ENCODE measurements around the gene MAPKAP1.

MAPKAP1 gene

DNA sequence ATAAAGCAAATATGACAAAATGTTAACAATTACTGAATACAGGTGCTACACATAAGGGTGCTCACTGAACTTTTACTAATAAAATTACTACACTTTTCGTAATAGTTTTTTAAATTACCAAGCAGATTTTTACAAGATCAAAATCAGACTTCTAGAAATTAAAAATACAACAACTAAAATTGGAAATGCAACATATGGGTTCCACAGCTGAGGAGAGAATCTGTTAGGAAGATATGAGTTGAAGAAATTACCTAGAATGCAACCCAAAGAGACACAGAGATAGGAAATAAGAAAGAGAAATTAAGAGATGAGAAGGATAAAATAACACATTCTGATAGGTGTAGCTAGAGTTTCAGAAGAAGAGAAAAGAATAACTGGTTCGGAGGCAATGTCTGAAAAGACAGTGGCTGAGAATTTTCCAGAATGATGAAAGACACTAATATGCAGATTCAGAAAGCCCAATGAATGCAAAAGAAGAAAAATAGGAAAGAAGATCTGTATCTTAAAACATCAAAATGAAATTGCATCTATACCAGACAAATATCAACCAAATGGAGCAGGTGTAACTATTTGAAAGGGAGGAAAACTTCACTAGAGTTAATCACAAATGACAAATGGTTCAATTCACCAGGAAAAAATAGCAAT is 95.8 kb downstream of the MAPKAP1 start:
- Histone ChIP-seq H3K9ac (no peak overlapping the region), H3K36me3 (peaks cover 0 to 8% (median 0%) of the 10 kb centered on the region in 11 experiments; a peak in 3 of 22 replicates), H3K4me2 (peak overlapping the region in 1 of 11 experiments; percentile 37; a peak in 1 of 22 replicates), H4K20me1 (peaks cover 3 to 77% (median 36%) of the 10 kb centered on the region in 11 experiments; a peak in 16 of 22 replicates), H3K4me3 (no peak overlapping the region), H3K27me3 (no peaks in the 10 kb centered on the region), H3K27ac (no peak overlapping the region), H3K4me1 (peaks cover 3 to 39% (median 22%) of the 10 kb centered on the region in 10 experiments; a peak in 16 of 20 replicates), H3K9me3 (replicated peaks in 1 of 11) (peaks cover 0 to 16% (median 4%) of the 10 kb centered on the region in 11 experiments; a peak in 5 of 22 replicates)
- TF ChIP-seq Cebpa-rat (IDR thresholded peaks at IDR 0.05): no peak

DNA sequence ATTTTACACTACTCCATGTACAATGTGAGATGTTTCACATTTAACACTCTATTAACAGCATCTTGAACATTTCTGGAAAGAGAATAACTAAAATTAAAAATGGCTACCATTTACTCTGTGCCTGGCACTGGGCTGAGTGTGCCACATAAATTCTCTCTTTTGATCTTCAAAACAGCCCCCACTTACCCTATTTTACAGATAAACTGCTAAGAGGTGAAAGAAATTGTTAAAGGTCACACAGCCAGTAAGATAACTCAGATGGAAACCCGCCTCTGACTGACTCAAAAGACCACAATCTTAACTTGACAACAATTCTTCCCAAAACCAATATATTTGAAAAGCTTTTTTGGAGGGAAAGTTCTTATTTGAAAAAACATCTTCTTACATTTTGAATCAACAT is 97.3 kb downstream of the MAPKAP1 start:
- H3K4me1 ChIP-seq: peaks cover 3 to 39% (median 22%) of the 10 kb centered on the region in 10 experiments; a peak in 16 of 20 replicates
- H3K27ac ChIP-seq: no peak overlapping the region
- peaks cover 0 to 8% (median 0%) of the 10 kb centered on the region in 11 experiments; a peak in 3 of 22 replicates for H3K36me3 ChIP-seq
- TF ChIP-seq Cebpa-rat (IDR thresholded peaks at IDR 0.05): no peak
- H3K4me3 ChIP-seq: no peak overlapping the region
- H4K20me1 ChIP-seq: peaks cover 3 to 85% (median 48%) of the 10 kb centered on the region in 11 experiments; a peak in 17 of 22 replicates
- H3K4me2 ChIP-seq: peak overlapping the region in 5 of 11 experiments; percentile 50 to 60 (median 57); a peak in 4 of 22 replicates
- no peak overlapping the region for H3K9ac ChIP-seq
- H3K27me3 ChIP-seq: no peaks in the 10 kb centered on the region
- H3K9me3 ChIP-seq (replicated peaks in 1 of 11): peaks cover 0 to 16% (median 0%) of the 10 kb centered on the region in 11 experiments; a peak in 4 of 22 replicates

GRCh38 chr9:125608489-125609224 is 98.4 kb downstream of the MAPKAP1 start:
- Histone ChIP-seq H4K20me1 (peaks cover 5 to 95% (median 55%) of the 10 kb centered on the region in 11 experiments; a peak in 17 of 22 replicates), H3K27me3 (no peaks in the 10 kb centered on the region), H3K9me3 (replicated peaks in 1 of 11) (peaks cover 0 to 8% (median 0%) of the 10 kb centered on the region in 11 experiments; a peak in 4 of 22 replicates), H3K9ac (peak overlapping the region in 2 of 11 experiments; percentile 6 to 15; a peak in 1 of 22 replicates), H3K4me3 (no peak overlapping the region; a peak in 1 of 20 replicates), H3K27ac (no peak overlapping the region), H3K36me3 (peaks cover 0 to 8% (median 0%) of the 10 kb centered on the region in 11 experiments; a peak in 2 of 22 replicates), H3K4me1 (peaks cover 3 to 39% (median 22%) of the 10 kb centered on the region in 10 experiments; a peak in 16 of 20 replicates), H3K4me2 (peak overlapping the region in 10 of 11 experiments; percentile 20 to 60 (median 52); a peak in 16 of 22 replicates)
- TF ChIP-seq Cebpa-rat (IDR thresholded peaks at IDR 0.05): no peak

- TF ChIP-seq Cebpa-rat (IDR thresholded peaks at IDR 0.05): no peak
- peaks cover 0 to 8% (median 0%) of the 10 kb centered on the region in 11 experiments; a peak in 3 of 22 replicates for H3K9me3 ChIP-seq (replicated peaks in 1 of 11)
- H3K4me2 ChIP-seq: no peak overlapping the region
- no peaks in the 10 kb centered on the region for H3K27me3 ChIP-seq
- H3K27ac ChIP-seq: no peak overlapping the region
- no peak overlapping the region for H3K4me3 ChIP-seq
- peaks cover 20 to 97% (median 64%) of the 10 kb centered on the region in 11 experiments; a peak in 20 of 22 replicates for H4K20me1 ChIP-seq
- peaks cover 3 to 17% (median 13%) of the 10 kb centered on the region in 10 experiments; a peak in 14 of 20 replicates for H3K4me1 ChIP-seq
- peaks cover 0 to 21% (median 6%) of the 10 kb centered on the region in 11 experiments; a peak in 8 of 22 replicates for H3K36me3 ChIP-seq
- H3K9ac ChIP-seq: no peak overlapping the region
These were observed 102.8 kb downstream of the MAPKAP1 start for GRCh38 chr9:125604196-125604595.

GRCh38 chr9:125603478-125604021 is 103.5 kb downstream of the MAPKAP1 start:
- peaks cover 0 to 21% (median 6%) of the 10 kb centered on the region in 11 experiments; a peak in 8 of 22 replicates for H3K36me3 ChIP-seq
- H3K4me3 ChIP-seq: no peak overlapping the region
- no peak overlapping the region for H3K4me2 ChIP-seq
- peaks cover 0 to 8% (median 0%) of the 10 kb centered on the region in 11 experiments; a peak in 3 of 22 replicates for H3K9me3 ChIP-seq (replicated peaks in 1 of 11)
- H3K27ac ChIP-seq: no peak overlapping the region
- peaks cover 3 to 10% (median 6%) of the 10 kb centered on the region in 10 experiments; a peak in 13 of 20 replicates for H3K4me1 ChIP-seq
- no peak overlapping the region for H3K9ac ChIP-seq
- H4K20me1 ChIP-seq: peaks cover 20 to 90% (median 57%) of the 10 kb centered on the region in 11 experiments; a peak in 20 of 22 replicates
- TF ChIP-seq Cebpa-rat (IDR thresholded peaks at IDR 0.05): no peak
- no peaks in the 10 kb centered on the region for H3K27me3 ChIP-seq

GRCh38 chr9:125601961-125602360 is 105.0 kb downstream of the MAPKAP1 start:
- H3K4me2 ChIP-seq: no peak overlapping the region
- no peak overlapping the region for H3K4me3 ChIP-seq
- no peaks in the 10 kb centered on the region for H3K27me3 ChIP-seq
- TF ChIP-seq Cebpa-rat (IDR thresholded peaks at IDR 0.05): no peak
- H3K9me3 ChIP-seq (replicated peaks in 1 of 11): peaks cover 0 to 8% (median 0%) of the 10 kb centered on the region in 11 experiments; a peak in 3 of 22 replicates
- no peak overlapping the region for H3K27ac ChIP-seq
- H3K4me1 ChIP-seq: no peaks in the 10 kb centered on the region; a peak in 1 of 20 replicates
- H3K36me3 ChIP-seq: peaks cover 0 to 21% (median 6%) of the 10 kb centered on the region in 11 experiments; a peak in 8 of 22 replicates
- no peak overlapping the region for H3K9ac ChIP-seq
- H4K20me1 ChIP-seq: peaks cover 20 to 80% (median 48%) of the 10 kb centered on the region in 11 experiments; a peak in 19 of 22 replicates

- H3K4me3 ChIP-seq: no peak overlapping the region
- no peaks in the 10 kb centered on the region; a peak in 1 of 20 replicates for H3K4me1 ChIP-seq
- H4K20me1 ChIP-seq: peaks cover 19 to 72% (median 31%) of the 10 kb centered on the region in 11 experiments; a peak in 17 of 22 replicates
These were observed 106.8 kb downstream of the MAPKAP1 start for GRCh38 chr9:125600194-125600593.

GRCh38 chr9:125594223-125594610 is 112.8 kb downstream of the MAPKAP1 start:
- Histone ChIP-seq H3K36me3 (peaks cover 0 to 14% (median 9%) of the 10 kb centered on the region in 11 experiments; a peak in 9 of 22 replicates), H3K4me1 (peaks cover 0 to 14% (median 0%) of the 10 kb centered on the region in 10 experiments; a peak in 3 of 20 replicates), H3K27ac (no peak overlapping the region), H3K4me3 (no peak overlapping the region), H3K9ac (no peak overlapping the region), H4K20me1 (peaks cover 0 to 64% (median 18%) of the 10 kb centered on the region in 11 experiments; a peak in 11 of 22 replicates), H3K4me2 (no peak overlapping the region), H3K27me3 (no peaks in the 10 kb centered on the region), H3K9me3 (replicated peaks in 1 of 11) (no peaks in the 10 kb centered on the region)
- TF ChIP-seq Cebpa-rat (IDR thresholded peaks at IDR 0.05): no peak

More at GRCh38 chr9:125600194-125600593, 106.8 kb downstream of the MAPKAP1 start:
- H3K4me2 ChIP-seq: no peak overlapping the region
- H3K9ac ChIP-seq: no peak overlapping the region
- no peak for TF ChIP-seq Cebpa-rat (IDR thresholded peaks at IDR 0.05)
- no peak overlapping the region for H3K27ac ChIP-seq
- peaks cover 0 to 28% (median 15%) of the 10 kb centered on the region in 11 experiments; a peak in 12 of 22 replicates for H3K36me3 ChIP-seq
- peaks cover 0 to 8% (median 0%) of the 10 kb centered on the region in 11 experiments; a peak in 3 of 22 replicates for H3K9me3 ChIP-seq (replicated peaks in 1 of 11)
- no peaks in the 10 kb centered on the region for H3K27me3 ChIP-seq
